ENCODE results near the gene SYNDIG1L.

Gene SYNDIG1L

DNA sequence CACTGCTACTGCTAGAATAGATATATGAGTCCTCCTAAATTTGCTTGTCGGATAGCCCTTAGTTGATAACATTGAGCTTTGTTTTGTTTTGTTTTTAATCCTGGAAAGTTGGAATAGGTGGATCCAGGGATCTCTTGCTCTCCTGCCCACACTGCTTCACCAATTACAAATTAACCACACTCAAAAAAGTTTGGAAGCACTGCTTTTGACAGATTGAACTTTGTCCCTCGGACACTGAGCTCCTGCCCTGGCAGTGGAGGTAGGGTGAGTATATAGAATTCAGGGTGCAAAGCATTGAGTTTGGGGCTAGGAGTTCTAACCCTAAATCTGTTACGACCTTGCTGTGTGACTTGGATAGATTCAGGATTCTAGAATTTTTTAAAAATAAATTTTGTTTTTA lies 15.1 kb upstream of the SYNDIG1L start:
- Histone ChIP-seq H4K20me1 (ENCODE audit: insufficient read depth) (no peaks in the 10 kb centered on the region), H3K9ac (no peak overlapping the region), H2AFZ (ENCODE audit: low read depth) (no peak overlapping the region), H3K27ac (no peak overlapping the region), H3K36me3 (ENCODE audit: insufficient read depth) (no peaks in the 10 kb centered on the region), H3K79me2 (ENCODE audit: insufficient read depth, low read depth) (no peaks in the 10 kb centered on the region), H3K4me1 (ENCODE audit: low read depth, poor library complexity, severe bottlenecking) (no peaks in the 10 kb centered on the region), H3K4me2 (no peak overlapping the region), H3K27me3 (ENCODE audit: insufficient read depth, low read depth) (no peaks in the 10 kb centered on the region), H3K4me3 (IDR thresholded peaks at IDR 0.05; ENCODE audit: insufficient read depth, low read depth, low read length) (no peak overlapping the region)
- TF ChIP-seq, protein P1, sequence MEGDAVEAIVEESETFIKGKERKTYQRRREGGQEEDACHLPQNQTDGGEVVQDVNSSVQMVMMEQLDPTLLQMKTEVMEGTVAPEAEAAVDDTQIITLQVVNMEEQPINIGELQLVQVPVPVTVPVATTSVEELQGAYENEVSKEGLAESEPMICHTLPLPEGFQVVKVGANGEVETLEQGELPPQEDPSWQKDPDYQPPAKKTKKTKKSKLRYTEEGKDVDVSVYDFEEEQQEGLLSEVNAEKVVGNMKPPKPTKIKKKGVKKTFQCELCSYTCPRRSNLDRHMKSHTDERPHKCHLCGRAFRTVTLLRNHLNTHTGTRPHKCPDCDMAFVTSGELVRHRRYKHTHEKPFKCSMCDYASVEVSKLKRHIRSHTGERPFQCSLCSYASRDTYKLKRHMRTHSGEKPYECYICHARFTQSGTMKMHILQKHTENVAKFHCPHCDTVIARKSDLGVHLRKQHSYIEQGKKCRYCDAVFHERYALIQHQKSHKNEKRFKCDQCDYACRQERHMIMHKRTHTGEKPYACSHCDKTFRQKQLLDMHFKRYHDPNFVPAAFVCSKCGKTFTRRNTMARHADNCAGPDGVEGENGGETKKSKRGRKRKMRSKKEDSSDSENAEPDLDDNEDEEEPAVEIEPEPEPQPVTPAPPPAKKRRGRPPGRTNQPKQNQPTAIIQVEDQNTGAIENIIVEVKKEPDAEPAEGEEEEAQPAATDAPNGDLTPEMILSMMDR (conservative IDR thresholded peaks at IDR 0.05; ENCODE audit: low read depth, low read length): no peak

DNA sequence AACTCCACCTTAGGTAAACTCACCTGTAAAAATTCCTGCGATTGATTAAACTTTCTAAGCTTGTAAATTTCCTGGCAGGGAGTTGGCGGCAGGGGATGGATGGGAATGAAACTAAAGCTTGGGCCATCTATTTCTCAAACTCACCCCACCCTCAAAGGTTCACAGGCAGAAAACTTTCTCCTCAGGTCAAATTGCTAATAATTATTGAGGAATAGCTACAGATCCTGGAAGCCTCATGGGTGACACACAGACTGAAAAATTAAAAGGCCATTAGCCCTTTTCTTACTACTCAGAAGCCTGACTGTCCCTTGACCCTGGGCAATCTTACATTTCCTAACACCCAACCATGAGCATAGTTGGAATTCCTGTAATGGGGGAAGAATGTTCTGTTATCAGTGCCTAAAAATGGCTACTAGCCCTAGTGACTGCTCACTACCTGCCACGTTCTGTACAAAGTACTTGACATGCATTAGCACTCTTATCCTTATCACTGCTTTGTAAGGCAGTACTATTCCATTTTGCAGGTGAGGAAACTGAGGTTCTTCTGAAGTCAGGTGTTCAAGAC lies 12.4 kb upstream of the SYNDIG1L start:
- no peak overlapping the region for H3K4me2 ChIP-seq

DNA sequence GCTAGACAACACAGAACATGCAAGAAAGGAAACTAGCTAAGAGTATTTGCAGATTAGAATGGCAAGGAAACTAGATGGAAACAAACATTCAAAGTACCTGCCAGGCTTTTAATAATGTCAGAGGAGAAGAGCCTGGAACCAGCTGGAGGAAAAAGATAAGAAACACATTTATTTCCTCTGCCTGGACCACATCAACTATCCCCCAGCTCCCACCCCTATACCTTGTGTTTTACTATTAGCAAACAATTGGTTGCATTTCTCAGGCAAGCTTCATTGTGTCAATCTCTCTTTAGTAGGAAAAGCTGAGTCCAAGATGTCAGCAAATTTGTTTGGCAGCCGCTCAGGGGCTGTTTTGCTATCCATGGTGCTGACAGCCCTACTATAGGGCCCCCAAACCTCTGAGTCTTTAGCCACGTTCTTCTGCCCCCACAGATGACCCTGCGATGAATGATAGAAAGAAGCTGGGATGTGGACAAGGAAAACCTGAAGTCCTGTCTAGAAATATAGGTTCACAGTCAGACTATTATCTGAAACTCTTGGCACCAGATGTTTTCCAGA lies 11.6 kb upstream of the SYNDIG1L start:
- Histone ChIP-seq H3K4me2 (no peak overlapping the region), H3K4me3 (IDR thresholded peaks at IDR 0.05; ENCODE audit: insufficient read depth, low read depth, low read length) (no peak overlapping the region)
- TF ChIP-seq, protein P1 (conservative IDR thresholded peaks at IDR 0.05; ENCODE audit: low read depth, low read length): no peak

More for the DNA sequence above, 12.4 kb upstream of the SYNDIG1L start:
- Histone ChIP-seq H2AFZ (ENCODE audit: low read depth) (no peak overlapping the region), H3K4me3 (IDR thresholded peaks at IDR 0.05; ENCODE audit: insufficient read depth, low read depth, low read length) (no peak overlapping the region), H3K4me1 (ENCODE audit: low read depth, poor library complexity, severe bottlenecking) (no peaks in the 10 kb centered on the region), H3K36me3 (ENCODE audit: insufficient read depth) (no peaks in the 10 kb centered on the region), H4K20me1 (ENCODE audit: insufficient read depth) (no peaks in the 10 kb centered on the region), H3K79me2 (ENCODE audit: insufficient read depth, low read depth) (no peaks in the 10 kb centered on the region), H3K9ac (no peak overlapping the region), H3K27ac (no peak overlapping the region), H3K27me3 (ENCODE audit: insufficient read depth, low read depth) (no peaks in the 10 kb centered on the region)
- TF ChIP-seq, protein P1 (conservative IDR thresholded peaks at IDR 0.05; ENCODE audit: low read depth, low read length): no peak

DNA sequence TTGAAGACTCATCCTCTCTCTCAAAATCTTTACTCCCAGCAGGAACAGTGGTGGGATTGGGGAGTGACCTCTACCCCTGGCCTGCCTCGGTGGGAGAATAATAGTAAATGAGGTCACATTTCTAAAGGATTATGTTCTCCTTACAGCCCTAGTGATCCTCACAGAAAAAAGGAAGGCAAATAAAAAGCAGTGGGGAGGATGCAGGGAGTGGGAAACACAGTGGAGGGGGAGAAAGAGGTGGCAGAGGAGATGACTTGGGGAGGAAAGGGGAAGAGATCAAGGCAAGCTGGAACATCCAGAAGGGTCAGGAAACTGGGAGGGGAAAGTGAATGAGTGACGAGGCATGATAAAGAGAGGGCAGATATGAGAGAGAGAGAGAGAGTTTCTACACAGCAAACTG lies 8.3 kb upstream of the SYNDIG1L start:
- Histone ChIP-seq H2AFZ (ENCODE audit: low read depth) (no peak overlapping the region), H3K9ac (no peak overlapping the region)
- TF ChIP-seq, protein P1 (conservative IDR thresholded peaks at IDR 0.05; ENCODE audit: low read depth, low read length): no peak

More for the DNA sequence above, 11.6 kb upstream of the SYNDIG1L start:
- no peaks in the 10 kb centered on the region for H3K4me1 ChIP-seq (ENCODE audit: low read depth, poor library complexity, severe bottlenecking)
- no peak overlapping the region for H3K9ac ChIP-seq
- H3K79me2 ChIP-seq (ENCODE audit: insufficient read depth, low read depth): no peaks in the 10 kb centered on the region
- no peak overlapping the region for H2AFZ ChIP-seq (ENCODE audit: low read depth)
- no peak overlapping the region for H3K27ac ChIP-seq
- no peaks in the 10 kb centered on the region for H4K20me1 ChIP-seq (ENCODE audit: insufficient read depth)
- no peaks in the 10 kb centered on the region for H3K27me3 ChIP-seq (ENCODE audit: insufficient read depth, low read depth)
- no peaks in the 10 kb centered on the region for H3K36me3 ChIP-seq (ENCODE audit: insufficient read depth)

More for the DNA sequence above, 8.3 kb upstream of the SYNDIG1L start:
- Histone ChIP-seq H3K27ac (no peak overlapping the region), H4K20me1 (ENCODE audit: insufficient read depth) (no peaks in the 10 kb centered on the region), H3K36me3 (ENCODE audit: insufficient read depth) (no peaks in the 10 kb centered on the region), H3K27me3 (ENCODE audit: insufficient read depth, low read depth) (no peaks in the 10 kb centered on the region), H3K4me2 (no peak overlapping the region), H3K79me2 (ENCODE audit: insufficient read depth, low read depth) (no peaks in the 10 kb centered on the region), H3K4me1 (ENCODE audit: low read depth, poor library complexity, severe bottlenecking) (no peaks in the 10 kb centered on the region), H3K4me3 (IDR thresholded peaks at IDR 0.05; ENCODE audit: insufficient read depth, low read depth, low read length) (no peak overlapping the region)

All from KMS-11 (cell line).